Measurements from ENCODE around the gene COBL. TPM values are rescaled to one million over a fixed set of nuclear protein-coding genes. Genes with fewer than 3 reads are reported as not detected.

The COBL gene
- total RNA-seq, 1 experiment from 2014 or later: 8.6 TPM

GRCh38 chr7:51344406-51345138 lies 28.0 kb upstream of the COBL start:
- no peaks in the 10 kb centered on the region for H3K9me2 ChIP-seq (replicated peaks; ENCODE audit: low read length)
- DNase-seq (peak; percentile 64), ATAC-seq (no peak)
- H3K4me2 ChIP-seq (ENCODE audit: low read length): no peak overlapping the region
- H3K4me1 ChIP-seq (ENCODE audit: insufficient read depth, low read length): peaks cover 21% of the 10 kb centered on the region
- H3K9me3 ChIP-seq (ENCODE audit: low read length): no peaks in the 10 kb centered on the region
- BruUV-seq (replicated peaks): no TSS peak
- H3K36me3 ChIP-seq (ENCODE audit: low read depth, low read length): no peaks in the 10 kb centered on the region
- H3K79me2 ChIP-seq (ENCODE audit: low read length): no peaks in the 10 kb centered on the region
- H3F3A ChIP-seq (ENCODE audit: low read length, unreplicated experiment): no peaks in the 10 kb centered on the region
- no peaks in the 10 kb centered on the region for H4K20me1 ChIP-seq (ENCODE audit: low read length)
- TF ChIP-seq CTCF (conservative IDR thresholded peaks at IDR 0.05; ENCODE audit: low read depth, low read length) (no peak), EZH2 (IDR thresholded peaks at IDR 0.05; ENCODE audit: low read length, unreplicated experiment) (no peak), EZH2phosphoT487 (IDR thresholded peaks at IDR 0.05; ENCODE audit: borderline replicate concordance, low read length) (no peak)
- H3K27me3 ChIP-seq (ENCODE audit: low read length): no peaks in the 10 kb centered on the region
- POLR2A ChIA-PET (ENCODE audit: unreplicated experiment): no interaction called here
- no peak overlapping the region for H2AFZ ChIP-seq (ENCODE audit: low read length)
- no peak overlapping the region for H3K9ac ChIP-seq (ENCODE audit: low read length)
- intact Hi-C loops (cut with micrococcal nuclease): no loop called here
- CTCF ChIA-PET: no interaction called here
- no peak overlapping the region for H3K4me3 ChIP-seq (ENCODE audit: low read length)
- no peak overlapping the region for H3K27ac ChIP-seq (ENCODE audit: low read length)

DNA sequence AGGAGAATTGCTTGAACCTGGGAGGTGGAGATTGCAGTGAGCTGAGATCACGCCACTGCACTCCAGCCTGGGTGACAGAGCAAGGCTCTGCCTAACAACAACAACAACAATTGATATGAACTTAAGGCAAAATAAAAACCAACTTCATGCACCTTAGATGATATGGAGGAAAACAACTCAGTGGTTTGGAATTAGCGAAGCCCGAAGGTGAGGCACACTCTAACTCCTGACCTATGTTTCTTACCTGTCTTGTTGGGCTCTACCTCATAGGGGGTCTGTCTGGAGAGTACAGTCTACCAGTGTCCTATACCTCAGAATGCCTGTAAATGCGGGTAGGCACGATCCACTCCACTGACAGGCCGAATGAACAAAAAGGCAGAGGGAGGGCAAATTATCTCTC lies 24.3 kb upstream of the COBL start:
- Histone ChIP-seq H3K4me1 (ENCODE audit: insufficient read depth, low read length) (peaks cover 19% of the 10 kb centered on the region), H4K20me1 (ENCODE audit: low read length) (no peaks in the 10 kb centered on the region), H2AFZ (ENCODE audit: low read length) (no peak overlapping the region), H3F3A (ENCODE audit: low read length, unreplicated experiment) (no peaks in the 10 kb centered on the region), H3K9ac (ENCODE audit: low read length) (no peak overlapping the region), H3K27me3 (ENCODE audit: low read length) (no peaks in the 10 kb centered on the region), H3K27ac (ENCODE audit: low read length) (no peak overlapping the region), H3K9me2 (replicated peaks; ENCODE audit: low read length) (no peaks in the 10 kb centered on the region), H3K4me3 (ENCODE audit: low read length) (no peak overlapping the region), H3K9me3 (ENCODE audit: low read length) (no peaks in the 10 kb centered on the region), H3K4me2 (ENCODE audit: low read length) (0 out of 2 replicates have a peak overlapping the region, but pooled peaks have one; percentile 32), H3K36me3 (ENCODE audit: low read depth, low read length) (no peaks in the 10 kb centered on the region), H3K79me2 (ENCODE audit: low read length) (no peaks in the 10 kb centered on the region)
- ATAC-seq (no peak), DNase-seq (no peak)
- no peak for TF ChIP-seq CTCF (conservative IDR thresholded peaks at IDR 0.05; ENCODE audit: low read depth, low read length)
- TF ChIP-seq EZH2phosphoT487 (IDR thresholded peaks at IDR 0.05; ENCODE audit: borderline replicate concordance, low read length): no peak
- TF ChIP-seq EZH2 (IDR thresholded peaks at IDR 0.05; ENCODE audit: low read length, unreplicated experiment): no peak
- ChIA-PET POLR2A (ENCODE audit: unreplicated experiment) (interaction anchor here (0.6 to 0.7 kb wide), 2 partner anchors 12 to 86 kb away, joined by 3 to 6 read pairs; no protein-coding TSS in a partner anchor), CTCF (no interaction called here)
- BruUV-seq (replicated peaks): no TSS peak
- intact Hi-C loops (cut with micrococcal nuclease): loop anchor here (1.0 kb wide), 1 partner anchor 24 kb away; no protein-coding TSS in a partner anchor

Measured in PC-3 (cell line).